Testis (tissue), 3 donors: ENCODE data around the gene SDK1. TPM values are rescaled to one million over a fixed set of nuclear protein-coding genes. Genes with fewer than 3 reads are reported as not detected.

Experiments
- DNase-seq: peaks from one replicate; pipeline ENCODE4 v3.0.0-alpha.2; 2019
- H3K27ac ChIP-seq, 2 donors: fragments of 200-600 bp; sonication (generic); one replicate each; pipeline ENCODE4 v1.5.1; 2019
- H3K27me3 ChIP-seq: fragments of 200-600 bp; sonication (generic); one replicate; pipeline ENCODE4 v1.5.1; 2019
- H3K36me3 ChIP-seq: fragments of 200-600 bp; sonication (generic); one replicate; pipeline ENCODE4 v1.5.1; 2017; ENCODE audit warnings: low read depth; ENCODE audit errors: missing control alignments
- H3K4me1 ChIP-seq: fragments of 200-600 bp; sonication (generic); one replicate; pipeline ENCODE4 v1.5.1; 2019
- H3K4me3 ChIP-seq, 2 donors: fragments of 200-600 bp; sonication (generic); one replicate each; pipeline ENCODE4 v1.5.1; 2017 to 2019
- H3K9me3 ChIP-seq: fragments of 200-600 bp; sonication (generic); one replicate; pipeline ENCODE4 v1.5.1; 2017
- POLR2A ChIP-seq: fragments of 450-650 bp; IDR thresholded peaks from one replicate; pipeline ENCODE4 v1.6.1; 2017; ENCODE audit warnings: antibody characterized with exemption, mild to moderate bottlenecking, moderate library complexity
- WGBS, 2 donors: methylation state at CpG; one replicate each; pipeline ENCODE4 v1.1.5; 2018; 5-methylcytosine and 5-hydroxymethylcytosine counted together
- intact Hi-C: fragments of 100-400 bp; cut with DNase I; formaldehyde crosslinking; loops from one replicate; pipeline ENCODE4 v1.15.1; 2023; ENCODE audit warnings: low total_unique reads
- polyA plus RNA-seq: library from polyadenylated mRNA; stranded (reverse); fragments of 350-450 nt; fragmentation: Illumina TruSeq; extraction: RNeasy Lipid Tissue Mini Kit (QIAGEN cat#74804); gene quantifications from one replicate; pipeline ENCODE4 v1.2.3, GENCODE V29; 2014; ENCODE audit warnings: low read depth, low replicate concordance; ENCODE audit not compliant: insufficient read depth
- total RNA-seq, 2 donors: library from RNA; depleted of rRNA; stranded (reverse); fragments of >200 nt; gene quantifications; one replicate each; pipeline ENCODE4 v1.2.3, GENCODE V29; 2016
- TF ChIP-seq, protein P1 (sequence below), 3 experiments: fragments of 450-650 bp in 2 of 3; fragments of 200-600 bp in 1 of 3; sonication (generic) in 1 of 3; IDR thresholded peaks; one replicate each; pipeline ENCODE4 v1.5.1; 2016 to 2019; ENCODE audit warnings: antibody characterized with exemption in 3 of 3, mild to moderate bottlenecking in 2 of 3, moderate library complexity in 1 of 3

The SDK1 gene
- total and polyA plus RNA-seq, 3 donors from 2014 or later: 20.0 to 36.2 (median 24.9) TPM

DNA sequence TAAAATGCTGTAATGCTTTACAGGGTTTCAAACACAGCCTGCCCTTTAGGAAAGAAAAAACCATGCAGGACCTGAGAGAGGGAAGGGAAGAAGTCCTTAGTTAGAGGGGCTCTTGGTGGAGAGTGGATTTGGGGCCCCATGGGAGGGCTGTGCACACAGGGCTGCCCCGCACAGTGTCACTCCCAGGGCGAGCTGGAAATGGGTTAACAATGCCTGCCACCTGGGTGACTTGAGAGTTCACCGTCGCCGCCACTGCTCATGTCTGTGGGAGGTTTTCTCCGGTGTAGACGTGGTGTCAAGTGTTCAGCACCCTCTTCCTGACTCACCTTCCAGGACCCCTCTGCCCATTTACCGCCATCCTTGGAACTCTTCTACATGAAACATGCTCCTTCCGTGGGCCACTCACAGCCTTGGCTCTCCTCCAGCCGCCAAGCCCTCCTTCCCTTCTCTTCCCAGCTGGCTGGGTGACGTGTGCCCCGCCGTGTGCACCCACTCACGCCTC is 686.4 kb downstream of the SDK1 start:
- Histone ChIP-seq H3K27ac (no peak overlapping the region), H3K9me3 (no peaks in the 10 kb centered on the region), H3K27me3 (no peaks in the 10 kb centered on the region), H3K4me1 (no peaks in the 10 kb centered on the region), H3K4me3 (no peak overlapping the region), H3K36me3 (no peaks in the 10 kb centered on the region)
- DNase-seq: no peak
- intact Hi-C loops: no loop called here
- TF ChIP-seq, protein P1, sequence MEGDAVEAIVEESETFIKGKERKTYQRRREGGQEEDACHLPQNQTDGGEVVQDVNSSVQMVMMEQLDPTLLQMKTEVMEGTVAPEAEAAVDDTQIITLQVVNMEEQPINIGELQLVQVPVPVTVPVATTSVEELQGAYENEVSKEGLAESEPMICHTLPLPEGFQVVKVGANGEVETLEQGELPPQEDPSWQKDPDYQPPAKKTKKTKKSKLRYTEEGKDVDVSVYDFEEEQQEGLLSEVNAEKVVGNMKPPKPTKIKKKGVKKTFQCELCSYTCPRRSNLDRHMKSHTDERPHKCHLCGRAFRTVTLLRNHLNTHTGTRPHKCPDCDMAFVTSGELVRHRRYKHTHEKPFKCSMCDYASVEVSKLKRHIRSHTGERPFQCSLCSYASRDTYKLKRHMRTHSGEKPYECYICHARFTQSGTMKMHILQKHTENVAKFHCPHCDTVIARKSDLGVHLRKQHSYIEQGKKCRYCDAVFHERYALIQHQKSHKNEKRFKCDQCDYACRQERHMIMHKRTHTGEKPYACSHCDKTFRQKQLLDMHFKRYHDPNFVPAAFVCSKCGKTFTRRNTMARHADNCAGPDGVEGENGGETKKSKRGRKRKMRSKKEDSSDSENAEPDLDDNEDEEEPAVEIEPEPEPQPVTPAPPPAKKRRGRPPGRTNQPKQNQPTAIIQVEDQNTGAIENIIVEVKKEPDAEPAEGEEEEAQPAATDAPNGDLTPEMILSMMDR (IDR thresholded peaks at IDR 0.05): no peak
- no peak for TF ChIP-seq POLR2A
- 85 to 95% methylated on average over 10 to 14 of the region's 14 CpGs for WGBS, 2 donors

DNA sequence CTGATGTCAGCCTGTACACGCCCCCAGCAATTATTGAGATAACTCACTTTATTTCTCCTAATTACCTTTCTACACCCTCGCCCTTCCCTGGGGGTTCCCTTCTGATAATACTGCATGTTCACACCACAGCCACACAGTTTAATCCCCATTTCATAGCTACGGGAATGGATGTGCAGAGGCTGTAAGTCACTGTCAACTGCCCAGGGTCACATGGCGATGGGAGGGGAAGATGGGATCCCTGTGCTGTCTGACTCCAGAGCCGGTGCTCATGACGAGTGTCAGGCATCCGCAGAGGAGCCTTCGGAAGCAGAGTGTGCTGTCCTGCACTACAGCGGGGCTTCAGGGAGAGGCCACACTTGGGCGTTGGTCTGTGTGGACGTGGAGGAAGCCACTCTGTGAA is 688.7 kb downstream of the SDK1 start:
- DNase-seq: no peak
- Histone ChIP-seq H3K4me1 (no peaks in the 10 kb centered on the region), H3K27ac (no peak overlapping the region), H3K9me3 (no peaks in the 10 kb centered on the region), H3K36me3 (no peaks in the 10 kb centered on the region), H3K27me3 (no peaks in the 10 kb centered on the region), H3K4me3 (no peak overlapping the region)
- TF ChIP-seq, protein P1 (IDR thresholded peaks at IDR 0.05): no peak
- TF ChIP-seq POLR2A: no peak
- WGBS, 2 donors: 94 to 97% methylated on average over 11 of the region's 11 CpGs
- intact Hi-C loops: no loop called here

DNA sequence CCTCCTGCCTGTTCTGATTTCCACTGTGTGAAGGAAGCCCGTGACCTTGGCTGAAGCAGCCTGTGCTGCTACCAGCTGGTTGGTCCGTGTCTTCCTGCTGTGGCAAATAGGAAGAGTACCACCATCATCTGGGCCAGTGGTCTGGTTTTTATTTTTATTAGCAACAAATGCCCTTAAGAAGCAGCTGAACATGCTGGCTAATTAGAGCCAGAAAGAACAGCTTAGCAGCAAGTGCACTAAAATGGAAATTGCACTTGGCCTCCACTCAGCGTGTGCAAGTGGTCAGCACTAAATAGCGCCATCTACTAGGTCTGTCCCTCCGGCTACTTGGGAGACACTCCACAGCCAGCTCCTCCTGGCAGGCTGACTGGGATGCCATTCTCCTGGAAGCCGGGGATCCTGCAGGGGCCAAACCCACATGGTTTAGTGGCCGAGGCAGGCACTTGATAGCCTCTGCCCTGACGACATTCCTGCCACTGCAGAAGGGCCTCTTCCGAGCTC is 690.7 kb downstream of the SDK1 start:
- intact Hi-C loops: no loop called here
- no peaks in the 10 kb centered on the region for H3K4me1 ChIP-seq
- H3K36me3 ChIP-seq: no peaks in the 10 kb centered on the region
- no peak for DNase-seq
- no peaks in the 10 kb centered on the region for H3K9me3 ChIP-seq
- no peak overlapping the region for H3K4me3 ChIP-seq
- H3K27ac ChIP-seq: no peak overlapping the region
- H3K27me3 ChIP-seq: no peaks in the 10 kb centered on the region
- no peak for TF ChIP-seq POLR2A
- TF ChIP-seq, protein P1 (IDR thresholded peaks at IDR 0.05): no peak
- WGBS, 2 donors: 84 to 88% methylated on average over 3 to 9 of the region's 9 CpGs

DNA sequence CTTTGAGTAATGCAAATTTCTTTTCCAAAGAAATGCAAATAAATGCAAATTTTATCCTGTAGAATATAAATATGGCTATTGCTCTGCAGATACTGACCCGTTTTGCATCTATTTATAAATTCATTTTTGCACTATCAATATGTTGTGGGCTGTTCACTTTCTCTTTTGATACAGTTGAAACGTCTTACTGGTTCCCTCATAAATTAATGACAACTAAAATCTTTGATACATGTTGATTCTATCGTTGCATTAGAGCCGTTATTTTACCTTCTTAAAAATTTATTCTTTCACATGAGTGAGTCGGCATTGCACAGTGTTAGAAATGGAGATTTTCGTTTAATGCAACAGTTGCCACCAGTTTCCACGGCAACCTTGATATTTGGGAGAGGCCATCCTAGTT is 691.8 kb downstream of the SDK1 start:
- Histone ChIP-seq H3K4me3 (no peak overlapping the region), H3K27ac (no peak overlapping the region), H3K9me3 (no peaks in the 10 kb centered on the region), H3K4me1 (no peaks in the 10 kb centered on the region), H3K36me3 (no peaks in the 10 kb centered on the region), H3K27me3 (no peaks in the 10 kb centered on the region)
- intact Hi-C loops: no loop called here
- 82 to 88% methylated on average over 7 of the region's 7 CpGs for WGBS, 2 donors
- no peak for DNase-seq
- TF ChIP-seq, protein P1 (IDR thresholded peaks at IDR 0.05): no peak
- TF ChIP-seq POLR2A: no peak

DNA sequence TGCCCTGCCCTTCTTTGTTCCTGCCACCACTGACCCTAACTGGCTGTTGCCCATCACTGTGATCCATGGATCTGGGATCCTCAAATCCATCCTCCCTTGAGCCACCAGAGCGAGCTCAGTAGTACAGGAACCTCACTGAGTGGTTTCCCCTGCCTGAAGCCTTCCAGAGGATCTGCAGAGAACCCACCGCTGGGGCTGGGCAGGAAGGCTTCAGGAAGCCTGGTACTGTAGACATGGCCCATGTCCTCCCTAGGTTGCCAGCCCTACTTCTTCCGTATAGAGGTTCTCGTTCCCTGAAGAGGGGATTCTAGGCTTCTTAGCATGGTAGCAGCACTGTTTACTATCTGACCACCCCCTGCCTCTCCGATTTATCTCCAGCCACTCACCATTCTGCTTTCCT is 693.7 kb downstream of the SDK1 start:
- TF ChIP-seq, protein P1 (IDR thresholded peaks at IDR 0.05): no peak
- no peak for TF ChIP-seq POLR2A
- no peaks in the 10 kb centered on the region for H3K9me3 ChIP-seq
- WGBS, 2 donors: 93 to 96% methylated on average over 5 of the region's 5 CpGs
- no peak overlapping the region for H3K4me3 ChIP-seq
- H3K4me1 ChIP-seq: no peaks in the 10 kb centered on the region
- H3K27me3 ChIP-seq: no peaks in the 10 kb centered on the region
- no peak for DNase-seq
- H3K36me3 ChIP-seq: no peaks in the 10 kb centered on the region
- no peak overlapping the region for H3K27ac ChIP-seq
- intact Hi-C loops: no loop called here
